HG03064 (cell line): Measurements from ENCODE around the gene DMRTC1.
"Not testable (repeated sequence)": the region's sequence is repeated elsewhere in the genome, so short reads cannot be mapped to it uniquely, and the experiment has no call there.

Experiments
- ATAC-seq: cut with Tn5 transposase; IDR thresholded peaks from one replicate; pipeline ENCODE4 v1.9.1; 2021; ENCODE audit warnings: low read depth; ENCODE audit not compliant: unreplicated experiment

The DMRTC1 gene

GRCh38 chrX:72943819-72944169 lies at the start of gene DMRTC1:
Gene DMRTC1, minus strand, starts transcription at chrX:72943837. Its CDS starts 68,143 bp downstream, at chrX:72875694.
- ATAC-seq = peak; percentile 71

DNA sequence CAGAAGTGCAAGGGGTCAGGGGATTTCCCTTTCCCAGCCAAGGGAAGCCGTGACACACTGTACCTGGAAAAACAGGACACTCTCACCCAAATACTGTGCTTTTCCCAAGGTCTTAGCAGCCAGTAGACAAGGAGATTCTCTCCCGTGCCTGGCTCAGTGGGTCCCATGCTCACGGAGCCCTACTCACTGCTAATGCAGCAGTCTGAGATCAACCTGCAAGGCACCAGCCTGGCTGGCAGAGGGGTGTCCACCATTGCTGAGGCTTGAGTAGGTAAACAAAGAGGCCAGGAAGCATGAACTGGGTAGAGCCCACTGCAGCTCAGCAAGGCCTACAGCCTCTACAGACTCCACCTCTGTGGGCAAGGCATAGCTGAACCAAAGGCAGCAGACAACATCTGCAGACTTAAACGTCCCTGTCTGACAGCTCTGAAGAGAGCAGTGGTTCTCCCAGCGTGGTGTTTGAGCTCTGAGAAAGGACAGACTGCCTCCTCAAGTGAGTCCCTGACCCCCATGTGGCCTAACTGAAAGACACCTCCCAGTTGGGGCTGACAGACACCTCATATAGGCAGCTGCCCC lies 37.3 kb upstream of the DMRTC1 start:
- ATAC-seq = not testable (repeated sequence)

DNA sequence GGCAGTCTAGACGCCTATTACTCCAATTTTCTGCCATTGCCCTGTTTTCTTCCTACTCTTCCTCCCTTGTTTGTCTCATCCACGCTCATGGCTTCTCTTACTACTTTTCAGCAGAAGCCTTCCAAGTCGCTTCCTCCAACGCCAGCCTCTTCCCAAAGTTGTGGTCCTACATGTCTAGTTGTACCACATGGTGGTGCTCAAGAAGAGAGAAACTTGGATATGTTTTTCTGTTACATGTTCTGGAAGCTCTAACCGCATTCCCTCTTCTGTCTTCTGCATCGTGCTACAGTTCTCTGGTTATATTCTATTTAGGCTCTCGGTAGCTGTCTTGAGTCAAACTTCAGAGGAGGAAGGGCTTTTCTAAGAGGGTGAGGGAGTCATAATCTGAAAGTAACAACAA lies 31.2 kb upstream of the DMRTC1 start:
- ATAC-seq = not testable (repeated sequence)

DNA sequence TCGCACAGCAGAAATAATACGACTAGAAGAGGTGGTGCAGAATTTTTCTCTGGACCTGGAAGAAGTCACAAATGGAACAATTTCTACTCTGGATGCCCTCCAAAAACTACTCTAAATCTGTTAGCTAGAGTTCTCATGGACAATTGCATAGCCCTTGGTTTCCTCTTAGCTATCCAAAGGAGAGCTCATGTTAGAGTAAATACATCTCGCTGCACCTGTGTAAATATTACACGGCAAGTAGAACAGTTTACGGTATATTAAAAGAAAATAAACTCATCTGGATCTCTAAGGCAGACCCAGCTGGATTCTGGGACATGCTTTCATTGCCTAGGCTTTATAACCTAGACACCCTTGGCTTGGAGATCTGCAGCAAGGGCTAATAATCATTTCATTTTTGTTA lies 28.2 kb upstream of the DMRTC1 start:
- ATAC-seq = not testable (repeated sequence)

- not testable (repeated sequence) for ATAC-seq
Measured at GRCh38 chrX:72959971-72960370, 16.3 kb upstream of the DMRTC1 start.

GRCh38 chrX:72943035-72943818 lies 410 bp downstream of the DMRTC1 start:
- peak; percentile 66 for ATAC-seq

DNA sequence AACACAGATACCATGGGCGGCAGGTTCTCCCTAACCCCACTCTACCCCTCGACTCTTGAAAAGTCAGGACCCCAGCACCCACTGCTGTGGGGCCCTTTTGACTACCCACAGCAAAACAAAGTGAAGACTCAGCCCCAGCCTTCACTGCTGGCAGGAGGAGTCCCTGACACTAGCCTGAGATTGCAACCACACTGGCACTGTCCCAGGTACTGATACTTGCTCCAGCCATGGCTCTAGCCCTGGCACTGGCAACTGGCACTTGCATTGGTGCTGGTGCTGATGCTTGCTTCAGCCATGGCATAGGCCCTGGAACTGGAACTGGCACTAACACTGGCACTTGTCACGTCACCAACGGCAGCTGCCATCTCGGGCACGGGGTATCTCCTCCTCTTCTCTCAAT lies 1.4 kb downstream of the DMRTC1 start:
- not testable (repeated sequence) for ATAC-seq

GRCh38 chrX:72937906-72938305 lies 5.7 kb downstream of the DMRTC1 start, which contains the start of gene FAM236A:
Gene FAM236A, plus strand, starts transcription at chrX:72938206. Its CDS starts 57 bp downstream, at chrX:72938263.
- ATAC-seq = not testable (repeated sequence)

DNA sequence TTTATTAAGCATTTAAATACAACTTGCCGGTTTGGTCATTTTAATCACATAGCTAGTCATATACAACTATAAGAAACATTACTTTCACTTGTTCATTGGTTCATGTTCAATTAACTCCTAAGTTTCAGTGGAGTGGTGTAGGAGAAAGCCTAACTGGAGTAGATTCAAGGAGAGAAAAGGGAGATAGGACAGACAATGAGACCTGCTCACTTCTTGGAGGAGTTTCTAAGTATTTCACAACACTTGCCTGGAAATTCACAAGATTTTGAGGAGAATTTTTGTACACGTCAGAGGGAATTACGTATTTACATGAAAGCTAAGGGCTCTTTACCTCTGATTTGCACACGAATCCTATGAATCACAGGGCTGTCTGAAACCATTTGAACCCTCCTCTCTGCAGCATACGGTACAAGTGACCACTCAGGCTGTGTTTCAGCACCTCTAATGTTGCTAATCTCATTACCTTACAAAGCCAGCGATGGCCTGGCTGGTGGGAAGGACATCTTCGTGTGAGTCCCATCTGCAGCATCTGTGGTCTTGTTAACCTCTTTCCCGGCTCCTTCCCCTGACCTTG lies 6.7 kb downstream of the DMRTC1 start:
- not testable (repeated sequence) for ATAC-seq

DNA sequence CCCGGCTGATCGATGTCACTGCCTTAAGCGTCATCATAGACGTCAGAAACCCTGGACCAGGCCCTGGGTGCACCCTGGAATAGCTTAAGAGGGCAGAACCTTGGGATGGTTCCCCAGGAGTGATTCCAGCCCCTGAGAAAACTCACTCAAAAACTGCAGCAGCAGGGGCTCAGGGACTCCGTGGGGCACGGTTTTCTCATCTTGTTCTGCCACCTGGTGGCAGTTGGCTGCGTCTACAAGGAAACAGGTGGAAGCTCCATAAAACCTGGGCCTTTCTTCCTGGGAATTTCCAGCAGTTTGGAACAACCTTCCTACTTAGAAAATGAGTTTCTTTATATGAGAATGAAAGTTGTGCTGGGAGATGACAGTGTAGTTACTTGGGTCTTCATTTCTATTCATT lies 7.2 kb downstream of the DMRTC1 start:
- ATAC-seq = not testable (repeated sequence)

DNA sequence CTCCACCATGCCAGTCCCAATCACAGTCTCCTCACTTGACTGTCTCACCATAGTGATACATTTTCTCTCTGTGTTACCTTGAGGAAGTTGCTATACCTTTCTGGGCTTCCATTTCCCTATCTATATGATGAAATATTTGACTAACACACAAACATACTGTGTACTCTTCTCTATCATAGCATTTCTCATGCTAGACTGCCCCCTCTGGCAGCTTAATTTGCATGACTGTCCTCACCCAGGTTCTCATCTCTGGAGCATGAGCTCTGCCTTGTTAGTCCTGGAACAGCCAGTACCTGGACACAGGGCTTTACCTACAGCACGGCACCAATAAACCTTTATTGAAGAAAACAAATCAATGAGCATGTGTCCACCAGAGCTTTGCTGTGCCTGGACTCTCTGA lies 11.4 kb downstream of the DMRTC1 start:
- ATAC-seq = not testable (repeated sequence)

DNA sequence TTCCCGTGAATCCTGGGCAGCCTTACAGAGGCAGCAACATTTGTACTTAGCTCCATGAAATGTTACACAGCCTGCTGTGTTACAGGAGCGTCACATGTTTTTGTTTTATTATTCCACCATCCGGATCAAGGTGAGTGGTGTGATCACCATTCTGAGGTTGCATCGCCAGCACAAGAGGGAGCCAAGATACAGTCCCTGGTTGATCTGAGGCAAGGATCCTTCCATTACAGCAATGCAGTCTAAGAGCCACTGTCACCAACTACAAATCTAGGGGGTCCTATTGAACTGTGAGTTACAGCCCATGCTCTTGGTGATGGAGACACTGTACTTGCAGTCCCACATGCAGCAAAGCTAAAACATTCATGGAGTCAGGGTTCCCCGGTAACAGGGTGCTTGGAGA lies 27.5 kb downstream of the DMRTC1 start:
- not testable (repeated sequence) for ATAC-seq

- not testable (repeated sequence) for ATAC-seq
Measured at GRCh38 chrX:72912315-72912714, 31.3 kb downstream of the DMRTC1 start, which contains the start of gene FAM236C. Gene FAM236C, plus strand, starts transcription at chrX:72912615. Its CDS starts 100 bp downstream, at chrX:72912715.

- not testable (repeated sequence) for ATAC-seq
Measured at GRCh38 chrX:72889740-72890139, 53.9 kb downstream of the DMRTC1 start.

GRCh38 chrX:72882898-72883297 lies 60.7 kb downstream of the DMRTC1 start:
- ATAC-seq = not testable (repeated sequence)

DNA sequence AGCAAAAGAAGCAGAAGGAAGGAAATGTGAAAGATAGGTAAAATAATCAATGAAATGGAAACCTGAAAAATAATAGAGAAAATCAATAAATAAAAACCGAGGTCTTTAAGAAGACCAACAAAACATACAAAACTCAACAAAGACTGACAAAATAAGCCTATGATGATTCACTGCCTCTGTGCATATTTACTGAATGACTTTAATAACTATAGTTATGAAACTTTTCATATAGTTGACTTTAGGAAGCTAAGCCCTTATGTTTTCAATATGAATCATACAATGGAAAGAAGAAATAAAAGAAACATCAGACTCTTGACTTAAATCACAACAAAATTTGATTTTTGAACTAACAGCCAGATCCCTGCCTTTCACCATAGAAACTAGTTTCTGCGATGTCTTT lies 106.1 kb downstream of the DMRTC1 start:
- ATAC-seq = not testable (repeated sequence)

DNA sequence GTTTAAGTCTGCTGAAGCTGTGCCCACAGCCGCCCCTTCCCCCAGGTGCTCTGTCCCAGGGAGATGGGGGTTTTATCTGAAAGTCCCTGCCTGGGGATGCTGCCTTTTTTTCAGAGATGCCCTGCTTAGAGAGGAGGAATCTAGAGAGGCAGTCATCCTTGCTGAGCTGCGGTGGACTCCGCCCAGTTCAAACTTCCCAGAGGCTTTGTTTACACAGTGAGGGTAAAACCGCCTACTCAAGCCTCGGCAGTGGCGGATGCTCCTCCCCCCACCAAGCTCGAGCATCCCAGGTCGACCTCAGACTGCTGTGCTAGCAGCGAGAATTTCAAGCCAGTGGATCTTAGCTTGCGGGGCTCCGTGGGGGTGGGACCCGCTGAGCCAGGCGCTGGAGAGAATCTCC lies 112.9 kb downstream of the DMRTC1 start:
- ATAC-seq = not testable (repeated sequence)
